ENCODE data around the gene RRP12.
"Not testable (repeated sequence)": the region's sequence is repeated elsewhere in the genome, so short reads cannot be mapped to it uniquely, and the experiment has no call there.

The RRP12 gene

DNA sequence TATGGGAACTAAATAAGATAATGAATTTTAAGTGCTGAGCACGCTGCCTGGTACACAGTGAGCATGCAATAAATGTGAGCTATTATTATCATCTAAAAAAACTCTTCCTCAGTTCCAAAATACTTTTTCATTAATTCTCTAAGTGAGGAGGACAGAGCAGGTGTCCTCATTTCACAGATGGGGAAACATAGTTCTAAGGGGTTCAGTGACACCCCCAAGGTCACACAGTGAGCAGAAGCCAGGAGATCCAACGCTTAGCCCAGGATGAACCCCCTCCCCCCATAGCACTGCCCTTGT is 6.8 kb upstream of the RRP12 start:
- DNase-seq (ENCODE audit: low spot score) = no peak

DNA sequence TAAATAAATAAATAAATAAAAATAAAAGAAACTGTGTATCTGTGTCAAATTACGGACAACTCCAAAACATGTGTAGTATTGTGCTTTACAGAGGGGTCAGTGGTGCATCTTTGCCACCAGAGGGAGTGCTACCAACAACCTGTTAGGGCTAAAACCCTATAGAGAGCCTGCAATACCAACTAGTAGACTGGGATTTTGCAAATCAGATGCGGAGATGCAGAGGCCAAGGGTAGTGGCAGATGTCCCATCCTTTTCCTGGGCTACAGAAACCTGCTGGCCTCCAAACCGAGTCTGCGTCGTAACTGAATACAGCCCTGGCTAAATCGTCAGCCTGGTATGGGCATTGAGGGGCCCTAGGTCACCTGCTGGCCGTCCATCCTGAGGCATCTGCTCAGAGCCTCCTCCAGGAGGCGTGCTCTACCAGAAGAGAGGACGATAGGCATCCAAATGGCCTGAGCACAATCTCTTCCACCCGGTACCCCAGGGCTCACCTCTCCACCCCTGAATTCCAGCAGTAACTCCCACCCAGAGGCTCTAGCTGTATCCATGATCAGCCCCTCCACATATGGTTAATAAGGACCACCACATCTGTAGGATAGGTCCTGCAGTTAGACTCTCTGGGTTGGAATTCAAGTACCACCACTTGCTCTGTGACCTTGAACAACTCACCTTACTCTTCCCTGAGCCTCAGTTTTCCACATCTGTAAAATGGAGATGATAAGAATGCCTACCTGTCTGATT is 6.2 kb upstream of the RRP12 start:
- DNase-seq (ENCODE audit: low spot score) = peak; percentile 83

DNA sequence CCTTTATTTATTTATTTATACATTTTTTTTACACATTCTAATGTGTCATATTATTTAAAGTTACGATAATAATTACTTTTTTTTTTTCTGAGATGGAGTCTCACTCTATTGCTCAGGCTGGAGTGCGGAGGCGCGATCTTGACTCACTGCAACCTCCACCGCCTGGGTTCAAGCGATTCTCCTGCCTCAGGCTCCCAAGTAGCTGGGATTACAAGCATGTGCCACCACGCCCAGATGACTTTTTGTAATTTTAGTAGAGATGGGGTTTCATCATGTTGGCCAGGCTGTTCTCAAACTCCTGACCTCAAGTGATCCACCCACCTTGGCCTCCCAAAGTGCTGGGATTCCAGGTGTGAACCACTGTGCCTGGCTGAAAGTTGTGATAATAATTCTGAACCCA is 5.3 kb upstream of the RRP12 start:
- DNase-seq (ENCODE audit: low spot score) = not testable (repeated sequence)

DNA sequence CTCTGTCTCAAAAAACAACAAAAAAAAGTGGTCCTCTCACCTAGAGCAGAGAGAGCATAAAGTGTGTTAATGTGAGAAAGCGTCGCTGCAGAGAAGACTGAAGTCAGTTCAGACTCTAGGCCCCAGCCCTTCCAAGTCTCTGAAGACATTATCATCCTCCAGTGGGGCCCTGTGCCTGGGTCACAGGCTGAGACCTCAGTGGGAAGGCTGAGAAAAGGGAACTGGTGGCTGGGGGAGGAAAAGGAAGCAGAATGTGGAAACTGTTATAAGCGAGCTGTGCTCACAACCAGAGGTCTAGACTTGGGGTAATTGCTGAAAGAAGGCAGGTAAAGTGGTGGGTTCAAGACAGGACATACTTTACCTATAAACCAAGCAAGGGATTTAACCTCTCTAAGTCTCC is 4.9 kb upstream of the RRP12 start:
- no peak for DNase-seq (ENCODE audit: low spot score)

DNA sequence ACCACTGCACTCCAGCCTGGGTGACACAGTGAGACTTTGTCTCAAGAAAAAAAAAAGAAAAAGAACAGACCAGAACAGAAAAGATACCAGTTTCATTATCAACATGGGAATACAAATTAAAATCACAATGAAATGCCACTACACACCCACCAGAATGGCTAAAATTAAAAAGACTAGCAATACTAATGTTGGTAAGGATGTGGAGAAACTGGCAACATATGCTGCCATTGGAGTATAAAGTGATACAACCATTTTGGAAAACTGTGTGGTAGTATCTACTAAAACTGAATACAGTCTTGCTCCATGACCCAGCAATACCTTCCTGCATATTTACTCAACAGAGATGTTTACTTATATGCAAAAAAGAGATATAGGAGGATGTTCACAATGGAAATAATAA is 2.9 kb upstream of the RRP12 start:
- no peak for DNase-seq (ENCODE audit: low spot score)

DNA sequence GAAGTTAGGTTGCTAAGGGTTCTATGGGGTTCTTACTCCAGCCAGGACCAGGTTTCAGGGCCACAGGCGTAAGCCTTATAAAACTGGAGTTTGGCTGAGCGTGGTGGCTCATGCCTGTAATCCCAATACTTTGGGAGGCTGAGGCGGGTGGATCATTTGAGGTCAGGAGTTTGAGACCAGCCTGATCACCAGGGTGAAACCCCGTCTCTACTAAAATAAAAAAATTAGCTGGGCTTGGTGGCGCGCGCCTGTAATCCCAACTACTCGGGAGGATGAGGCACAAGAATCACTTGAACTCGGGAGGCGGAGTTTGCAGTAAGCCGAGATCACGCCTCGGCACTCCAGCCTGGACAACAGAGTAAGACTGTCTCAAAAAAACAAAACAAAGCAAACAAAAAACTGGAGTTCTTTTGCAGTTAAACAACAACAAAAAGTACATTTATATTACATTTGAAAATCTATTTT is 347 bp upstream of the RRP12 start:
- DNase-seq (ENCODE audit: low spot score) = no peak

DNA sequence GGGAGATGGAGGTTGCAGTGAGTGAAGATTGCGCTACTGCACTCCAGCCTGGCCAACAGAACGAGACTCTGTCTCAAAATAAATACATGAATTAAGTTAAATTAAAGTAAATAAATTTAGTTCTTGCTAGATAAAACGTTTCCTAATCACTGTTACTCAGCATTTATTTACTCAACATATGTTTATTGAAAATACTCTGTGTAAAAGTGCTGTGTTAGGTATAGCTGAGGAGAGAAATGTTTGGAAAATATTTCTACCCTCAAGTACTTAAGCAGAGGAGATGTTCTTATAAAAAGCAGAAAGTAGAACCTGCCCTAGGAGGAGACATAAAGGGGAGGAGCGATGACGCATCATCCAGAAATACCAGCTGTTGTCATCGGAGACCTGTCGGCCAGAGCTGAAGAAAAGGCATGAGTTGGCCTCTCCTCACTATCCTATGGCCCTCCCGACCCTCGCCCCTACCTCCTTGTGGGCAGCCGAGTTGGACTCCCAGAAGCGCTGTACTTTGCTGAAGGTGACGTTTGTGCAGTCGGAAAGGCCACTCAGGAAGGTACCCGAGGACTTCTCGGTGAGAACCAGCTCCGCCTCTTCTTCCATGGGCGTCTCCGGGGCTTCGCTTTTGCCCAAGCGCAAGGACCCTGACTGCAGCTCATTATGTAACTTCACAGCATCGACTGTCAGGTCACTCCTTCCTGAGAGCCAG is 1.1 kb downstream of the RRP12 start:
- DNase-seq (ENCODE audit: low spot score) = peak; percentile 23

DNA sequence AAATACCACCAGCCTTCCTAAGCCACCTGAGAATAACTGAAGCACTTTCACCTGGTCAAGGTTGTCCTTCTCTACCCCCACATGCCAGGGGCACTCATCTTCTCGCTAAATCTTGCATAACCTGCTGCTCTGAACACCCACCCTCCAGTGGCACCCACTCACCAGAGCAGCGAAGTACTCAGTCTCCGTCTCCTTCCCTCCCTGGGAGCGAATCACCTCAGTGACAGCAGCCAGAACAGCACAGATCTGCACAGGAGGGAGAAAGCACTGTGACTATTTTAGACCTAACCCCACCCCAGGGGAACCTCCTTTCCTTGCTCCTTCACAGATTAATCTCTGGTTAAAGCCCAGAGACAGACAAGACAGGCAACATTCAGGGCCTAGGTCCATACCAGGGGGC is 5.1 kb downstream of the RRP12 start:
- DNase-seq (ENCODE audit: low spot score) = no peak

DNA sequence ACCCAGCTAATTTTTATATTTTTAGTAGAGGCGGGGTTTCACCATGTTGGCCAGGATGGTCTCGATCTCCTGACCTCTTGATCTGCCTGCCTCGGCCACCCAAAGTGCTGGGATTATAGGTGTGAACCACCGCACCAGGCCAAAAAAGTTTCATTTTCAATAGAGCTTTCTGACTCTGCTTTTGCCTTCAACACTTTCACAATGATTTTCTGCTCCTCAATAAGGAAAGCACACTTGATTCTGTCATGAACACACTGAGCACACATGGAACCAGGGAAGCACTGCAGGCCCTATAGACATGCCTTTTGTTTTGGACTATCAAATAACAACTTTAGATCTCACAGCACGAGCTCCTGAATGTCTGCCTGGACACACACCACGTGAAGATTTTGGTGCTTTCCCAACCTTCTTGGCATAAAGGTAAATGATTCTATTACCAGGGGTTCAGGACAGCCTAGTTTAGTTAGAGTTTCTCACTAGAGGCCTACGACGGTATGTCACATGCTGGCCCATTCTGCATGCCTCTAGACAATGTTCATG is 8.0 kb downstream of the RRP12 start:
- no peak for DNase-seq (ENCODE audit: low spot score)

DNA sequence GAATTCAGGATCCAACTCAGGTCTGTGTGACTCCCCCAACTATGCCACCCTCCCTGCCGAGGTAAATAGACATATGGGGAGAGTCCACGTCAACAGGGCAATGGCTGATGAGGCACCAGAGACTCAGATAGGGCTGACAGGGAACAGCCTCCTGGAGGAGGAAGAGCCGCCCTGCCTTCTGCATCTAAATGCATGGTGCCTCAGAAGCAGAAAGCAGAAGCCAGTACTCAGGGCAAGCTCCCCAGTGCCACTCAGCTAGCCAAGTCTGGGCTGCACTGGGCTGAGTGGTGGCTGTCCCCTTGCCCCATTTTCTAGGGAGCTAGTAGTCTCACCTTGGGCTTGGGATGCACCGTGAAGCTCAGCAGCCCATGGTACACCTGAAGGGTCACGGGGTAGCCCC is 11.0 kb downstream of the RRP12 start:
- no peak for DNase-seq (ENCODE audit: low spot score)

DNA sequence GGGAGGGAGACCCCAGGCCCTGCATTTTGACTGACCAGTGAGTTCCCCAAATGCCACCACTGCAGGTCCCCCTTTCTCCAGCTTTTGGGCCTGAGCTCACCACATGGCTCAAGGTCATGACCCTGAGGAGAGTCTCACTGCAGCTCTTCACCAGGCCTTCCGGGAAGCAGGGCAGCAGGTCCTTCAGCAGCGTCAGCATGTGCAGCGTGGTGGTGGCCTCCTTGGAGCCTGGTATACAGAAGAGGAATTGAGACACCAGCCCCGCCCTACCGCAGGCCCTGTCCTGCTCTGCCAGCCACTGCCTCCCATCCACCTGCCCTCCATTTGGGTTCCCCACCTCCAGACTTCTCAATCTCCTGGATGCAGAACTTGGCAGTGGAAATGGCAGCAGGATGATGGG is 13.0 kb downstream of the RRP12 start:
- no peak for DNase-seq (ENCODE audit: low spot score)

DNA sequence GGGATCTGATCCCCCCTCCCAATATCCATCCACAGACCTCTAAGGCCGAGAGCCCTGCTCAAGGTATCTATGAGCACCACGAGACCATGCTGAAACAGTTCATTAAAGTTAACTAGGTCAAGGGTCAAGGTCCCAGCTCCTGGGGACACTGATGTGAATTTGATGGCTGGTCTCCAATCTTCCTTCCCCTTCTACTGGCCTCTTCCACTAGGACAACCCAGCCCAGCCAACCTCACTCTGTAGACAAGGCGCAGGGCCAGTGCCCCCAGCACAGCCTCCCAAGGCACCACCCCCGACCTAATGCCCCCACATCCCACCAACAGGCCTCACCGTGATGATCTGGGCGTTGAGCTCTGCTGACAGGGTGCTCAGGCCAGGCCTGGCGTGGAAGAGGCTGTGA is 15.6 kb downstream of the RRP12 start:
- DNase-seq (ENCODE audit: low spot score) = no peak

DNA sequence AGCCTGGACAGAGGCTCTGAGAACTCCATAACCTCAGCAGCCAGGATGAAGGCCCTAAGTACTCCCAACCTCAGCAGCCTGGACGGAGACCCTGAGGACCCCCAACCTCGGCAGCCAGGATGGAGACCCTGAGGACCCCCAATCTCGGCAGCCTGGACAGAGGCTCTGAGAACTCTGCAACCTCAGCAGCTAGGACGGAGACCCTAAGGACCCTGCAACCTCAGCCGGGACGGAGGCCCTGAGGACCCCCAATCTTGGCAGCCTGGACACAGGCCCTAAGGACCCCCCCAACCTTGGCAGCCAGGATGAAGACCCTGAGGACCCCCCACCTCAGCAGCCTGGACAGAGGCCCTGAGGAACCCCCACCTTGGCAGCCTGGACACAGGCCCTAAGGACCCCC is 16.5 kb downstream of the RRP12 start:
- no peak for DNase-seq (ENCODE audit: low spot score)

DNA sequence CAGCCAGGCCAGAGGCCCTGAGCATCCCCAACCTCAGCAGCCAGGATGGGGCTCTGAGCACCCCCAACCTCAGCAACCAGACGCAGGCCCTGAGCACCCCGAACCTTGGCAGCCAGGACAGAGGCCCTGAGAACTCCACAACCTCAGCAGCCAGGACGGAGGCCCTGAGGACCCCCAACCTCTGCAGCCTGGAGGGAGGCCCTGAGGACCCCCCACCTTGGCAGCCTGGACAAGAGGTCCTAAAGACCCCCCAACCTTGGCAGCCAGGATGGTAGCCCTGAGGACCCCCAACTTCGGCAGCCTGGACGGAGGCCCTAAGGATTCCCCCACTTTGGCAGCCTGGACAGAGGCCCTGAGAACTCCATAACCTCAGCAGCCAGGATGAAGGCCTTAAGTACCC is 17.0 kb downstream of the RRP12 start:
- DNase-seq (ENCODE audit: low spot score) = no peak

DNA sequence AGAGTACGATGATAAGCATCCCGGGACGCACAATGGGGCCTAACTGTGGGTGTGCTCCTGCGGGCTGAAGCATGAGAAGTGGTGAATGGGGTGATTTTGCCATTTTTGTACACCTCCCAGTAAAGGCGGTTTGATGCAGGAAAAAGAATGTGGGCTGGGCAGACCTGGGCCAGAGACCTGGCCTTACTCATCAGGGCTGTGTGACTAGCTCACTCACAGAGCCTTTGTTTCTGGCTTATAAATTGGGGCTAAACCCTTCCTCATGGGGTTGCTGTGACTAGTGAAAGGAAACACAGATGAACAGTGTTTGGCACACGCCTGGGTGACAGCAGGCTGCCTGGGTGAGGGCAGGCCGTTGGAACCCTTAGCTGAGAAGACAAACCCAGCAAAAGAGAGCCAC is 18.0 kb downstream of the RRP12 start:
- no peak for DNase-seq (ENCODE audit: low spot score)

DNA sequence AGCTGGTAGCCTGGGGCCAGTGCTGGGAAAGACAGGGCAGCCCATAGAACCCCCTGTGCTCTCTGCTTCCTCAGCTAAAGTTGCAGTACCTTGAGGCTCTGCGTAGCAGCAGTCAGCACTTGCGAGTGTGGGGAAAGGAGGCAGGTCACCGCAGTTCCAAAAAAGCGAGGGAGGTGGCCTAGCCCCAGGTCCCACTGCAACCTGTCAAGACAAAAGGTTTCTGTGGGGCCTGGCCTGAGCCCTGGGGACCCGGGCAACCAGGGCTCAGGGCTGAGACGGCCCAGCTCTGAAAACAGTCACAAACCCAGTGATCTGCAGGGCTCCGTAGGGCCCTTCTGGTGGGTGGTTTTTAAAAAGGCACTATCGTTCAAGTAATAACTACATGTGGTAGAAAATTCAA is 19.5 kb downstream of the RRP12 start:
- no peak for DNase-seq (ENCODE audit: low spot score)

DNA sequence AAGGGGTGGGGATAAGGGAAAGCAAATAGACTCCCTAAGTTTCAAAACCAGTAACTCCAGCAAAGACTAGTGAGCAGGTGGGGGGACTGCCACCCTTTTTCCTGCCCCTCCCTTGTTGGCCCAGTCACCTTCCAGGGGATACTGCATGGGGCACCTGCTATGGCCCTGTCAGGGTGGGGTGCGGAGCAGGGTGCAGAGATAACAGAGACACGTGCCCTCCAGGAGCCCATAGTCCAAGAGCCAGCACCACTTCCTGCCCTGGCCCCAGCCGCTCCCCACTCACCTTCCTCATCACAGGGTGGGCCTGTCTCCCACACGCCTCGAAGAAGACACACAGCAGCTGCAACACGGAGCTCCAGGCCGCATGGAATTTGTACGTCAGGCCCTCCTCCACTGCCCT is 20.6 kb downstream of the RRP12 start:
- DNase-seq (ENCODE audit: low spot score) = no peak

DNA sequence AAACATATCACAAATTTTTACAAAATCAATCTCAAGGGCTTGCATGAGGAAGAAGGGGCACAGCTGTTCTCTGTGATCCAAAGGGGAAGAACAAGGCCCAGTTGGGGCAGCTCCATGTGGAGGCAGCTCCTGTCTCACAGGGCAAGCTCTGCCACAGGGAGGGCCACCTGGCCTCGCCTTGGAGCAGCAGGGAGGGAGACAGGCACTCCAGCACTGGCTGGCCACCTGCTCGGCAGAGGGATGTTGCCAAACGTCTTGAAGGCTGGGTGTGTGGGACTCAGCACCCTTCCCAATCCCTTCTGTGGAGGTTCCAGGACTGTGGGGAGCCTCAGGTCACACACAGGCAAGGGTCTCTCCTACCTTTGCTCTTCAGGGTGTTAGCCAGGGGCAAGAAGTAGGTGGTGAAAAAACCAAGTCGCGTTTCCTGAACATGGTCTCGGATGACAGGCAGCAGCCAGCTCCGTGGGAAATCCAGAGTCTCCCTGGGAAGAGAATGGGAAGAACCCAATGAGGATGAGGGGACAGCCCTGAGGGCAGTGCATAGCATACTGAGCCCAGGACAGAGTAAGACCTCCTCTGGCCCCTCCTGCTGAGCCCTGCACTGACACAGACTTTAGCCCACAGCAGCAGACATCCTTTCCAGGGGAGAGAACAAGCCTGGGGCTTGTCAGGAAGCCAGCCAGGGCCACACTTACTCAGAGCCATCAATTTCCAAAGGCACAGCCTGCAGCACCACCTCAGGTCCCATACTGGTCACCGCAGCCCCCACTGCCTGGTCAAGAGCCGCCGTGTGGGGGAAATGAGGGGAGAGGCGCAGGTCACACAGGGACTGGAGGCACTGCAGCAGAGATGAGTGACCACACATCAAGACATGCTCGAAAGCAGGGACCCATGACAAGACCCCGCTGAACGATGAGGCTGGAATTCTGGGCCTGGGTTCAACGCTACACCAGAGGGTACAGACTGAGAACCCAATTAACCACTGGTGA is 21.9 kb downstream of the RRP12 start:
- no peak for DNase-seq (ENCODE audit: low spot score)

DNA sequence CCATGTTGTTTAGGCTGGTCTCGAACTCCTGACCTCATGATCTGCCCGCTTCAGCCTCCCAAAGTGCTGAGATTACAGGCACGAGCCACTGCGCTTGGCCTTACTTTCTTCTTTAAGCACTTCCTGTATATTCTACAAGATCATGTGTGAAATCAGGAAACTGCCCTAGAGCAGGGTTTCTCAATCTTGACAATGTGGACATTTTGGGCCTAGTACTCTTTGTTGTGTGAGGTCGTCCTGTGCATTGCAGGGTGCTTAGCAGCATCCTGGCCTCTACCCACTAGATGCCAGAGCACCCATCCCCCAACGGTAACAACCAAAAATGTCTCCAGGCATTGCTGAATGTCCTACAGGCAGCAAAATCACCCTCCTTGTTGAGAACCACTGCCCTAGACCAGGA is 24.7 kb downstream of the RRP12 start:
- no peak for DNase-seq (ENCODE audit: low spot score)

DNA sequence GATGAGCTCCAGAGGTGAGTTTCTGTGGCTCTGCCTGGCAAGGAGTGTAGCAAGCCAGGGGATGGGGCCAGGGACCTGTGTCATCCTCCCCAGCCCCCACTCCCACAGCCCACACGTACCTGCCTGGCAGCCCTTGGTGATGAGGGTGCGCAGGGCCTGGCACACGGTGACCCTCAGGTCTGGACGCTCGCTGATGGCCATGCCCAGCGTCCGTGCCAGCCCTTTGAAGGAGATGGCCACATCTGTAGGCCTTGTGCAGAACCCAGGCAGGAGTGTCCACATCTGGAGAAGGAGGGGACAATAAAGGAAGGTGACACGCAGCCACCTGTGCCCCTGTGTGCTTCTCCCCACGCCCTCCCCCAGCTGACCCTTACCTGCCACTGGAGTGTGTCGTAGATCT is 27.7 kb downstream of the RRP12 start:
- no peak for DNase-seq (ENCODE audit: low spot score)

DNA sequence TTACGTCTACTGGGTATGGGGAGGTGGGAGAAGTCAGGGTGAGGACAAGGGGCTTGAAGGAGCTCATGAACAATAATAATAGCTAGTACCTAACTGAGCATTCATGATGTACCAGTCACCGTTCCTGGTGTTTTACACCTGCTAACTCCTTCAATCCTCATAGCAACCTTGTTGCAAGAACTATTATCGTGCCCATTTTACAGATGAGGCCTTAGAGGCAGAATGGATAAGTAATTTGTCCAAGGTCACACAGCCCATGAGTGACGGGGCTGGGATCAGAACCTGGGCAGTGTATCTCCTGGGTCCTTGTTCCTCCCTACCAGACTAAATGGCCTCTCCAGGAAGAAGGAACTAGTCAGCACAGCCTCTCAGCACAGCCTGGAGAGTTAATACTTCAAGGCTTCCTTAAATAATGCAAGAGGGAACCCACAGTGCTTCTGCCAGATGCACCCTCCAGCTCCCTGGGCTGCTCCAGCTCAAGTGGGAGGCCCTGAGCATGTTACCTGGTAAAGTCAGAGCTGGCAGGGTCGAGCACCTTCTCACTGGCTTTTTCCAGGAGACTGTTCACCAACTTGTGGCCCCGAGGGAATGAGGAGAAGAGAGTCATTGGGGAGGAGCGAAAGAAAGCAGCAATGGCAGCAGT is 28.8 kb downstream of the RRP12 start:
- DNase-seq (ENCODE audit: low spot score) = no peak

DNA sequence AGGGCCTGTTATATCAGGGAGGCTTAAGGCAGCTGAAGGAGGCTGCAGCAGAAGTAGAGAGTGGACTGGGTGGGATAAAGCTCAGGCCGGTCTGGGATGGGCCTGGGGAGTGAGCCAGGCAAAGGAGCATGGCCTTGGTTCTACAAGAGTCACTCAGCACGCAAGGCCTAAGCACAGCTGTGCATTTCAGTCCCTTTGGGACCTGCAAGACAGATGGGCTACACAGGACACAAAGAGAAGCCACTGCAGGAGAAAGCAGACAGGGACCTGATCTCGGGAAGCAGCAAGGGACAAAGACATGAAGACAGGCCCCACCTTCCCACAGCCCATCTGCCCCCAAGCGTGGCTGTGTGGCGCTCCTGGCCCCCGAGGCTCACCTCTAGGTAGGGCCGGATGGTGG is 29.4 kb downstream of the RRP12 start:
- DNase-seq (ENCODE audit: low spot score) = no peak
